Breast epithelium (tissue), 3 donors: ENCODE results near the gene SLC9A3.

Experiments used
- POLR2AphosphoS5 ChIP-seq, 3 donors: sonication (generic); formaldehyde crosslinking; IDR thresholded peaks; one replicate each; pipeline ENCODE4 v1.6.1; 2017; ENCODE audit warnings: antibody characterized with exemption in 3 of 3
- TF ChIP-seq, protein P1 (sequence below), 3 donors: fragments of 450-650 bp; IDR thresholded peaks; one replicate each; pipeline ENCODE4 v1.5.1; 2016 to 2017; ENCODE audit warnings: antibody characterized with exemption in 3 of 3, mild to moderate bottlenecking in 3 of 3, moderate library complexity in 3 of 3

DNA sequence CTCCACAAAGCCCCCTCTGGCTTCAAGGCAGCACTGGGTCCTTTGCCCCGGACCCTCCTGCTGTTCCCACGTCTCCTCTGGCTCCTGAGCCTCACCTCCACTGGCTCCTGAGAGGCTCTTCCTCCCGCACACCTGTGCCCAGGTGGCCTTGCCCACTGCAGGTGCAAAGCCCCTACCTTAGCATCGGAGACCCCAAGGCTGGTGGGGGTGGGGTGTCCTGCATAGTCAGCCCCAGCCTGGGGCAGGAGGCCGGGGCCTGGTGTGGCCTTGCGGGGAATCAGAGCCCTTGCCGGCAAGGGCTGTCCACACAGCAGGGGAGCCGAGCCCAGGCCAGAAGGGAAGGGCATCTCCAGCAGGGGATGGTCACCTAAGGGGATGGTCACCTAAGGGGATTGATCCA is 46.6 kb upstream of the SLC9A3 start:
- TF ChIP-seq, protein P1, sequence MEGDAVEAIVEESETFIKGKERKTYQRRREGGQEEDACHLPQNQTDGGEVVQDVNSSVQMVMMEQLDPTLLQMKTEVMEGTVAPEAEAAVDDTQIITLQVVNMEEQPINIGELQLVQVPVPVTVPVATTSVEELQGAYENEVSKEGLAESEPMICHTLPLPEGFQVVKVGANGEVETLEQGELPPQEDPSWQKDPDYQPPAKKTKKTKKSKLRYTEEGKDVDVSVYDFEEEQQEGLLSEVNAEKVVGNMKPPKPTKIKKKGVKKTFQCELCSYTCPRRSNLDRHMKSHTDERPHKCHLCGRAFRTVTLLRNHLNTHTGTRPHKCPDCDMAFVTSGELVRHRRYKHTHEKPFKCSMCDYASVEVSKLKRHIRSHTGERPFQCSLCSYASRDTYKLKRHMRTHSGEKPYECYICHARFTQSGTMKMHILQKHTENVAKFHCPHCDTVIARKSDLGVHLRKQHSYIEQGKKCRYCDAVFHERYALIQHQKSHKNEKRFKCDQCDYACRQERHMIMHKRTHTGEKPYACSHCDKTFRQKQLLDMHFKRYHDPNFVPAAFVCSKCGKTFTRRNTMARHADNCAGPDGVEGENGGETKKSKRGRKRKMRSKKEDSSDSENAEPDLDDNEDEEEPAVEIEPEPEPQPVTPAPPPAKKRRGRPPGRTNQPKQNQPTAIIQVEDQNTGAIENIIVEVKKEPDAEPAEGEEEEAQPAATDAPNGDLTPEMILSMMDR (IDR thresholded peaks at IDR 0.05), result no peak
- TF ChIP-seq POLR2AphosphoS5 (IDR thresholded peaks at IDR 0.05), result no peak
